GM12875 (cell line): ENCODE results near the gene HOTAIR.

Source experiments
- H3K4me3 ChIP-seq: one replicate; pipeline ENCODE4 v1.5.1; 2011; ENCODE audit warnings: low read depth, low read length, control low read depth
- TF ChIP-seq, protein P1 (sequence below): IDR thresholded peaks from 2 replicates; pipeline ENCODE4 v1.5.1; 2011; ENCODE audit warnings: low read depth, mild to moderate bottlenecking, control low read depth, inconsistent platforms, low read length, moderate library complexity, borderline replicate concordance; ENCODE audit not compliant: insufficient read depth

Gene HOTAIR

GRCh38 chr12:53973236-53974042, 1.3 kb downstream of the HOTAIR start:
- H3K4me3 ChIP-seq = peak overlapping the region; percentile 23
- TF ChIP-seq, protein P1, sequence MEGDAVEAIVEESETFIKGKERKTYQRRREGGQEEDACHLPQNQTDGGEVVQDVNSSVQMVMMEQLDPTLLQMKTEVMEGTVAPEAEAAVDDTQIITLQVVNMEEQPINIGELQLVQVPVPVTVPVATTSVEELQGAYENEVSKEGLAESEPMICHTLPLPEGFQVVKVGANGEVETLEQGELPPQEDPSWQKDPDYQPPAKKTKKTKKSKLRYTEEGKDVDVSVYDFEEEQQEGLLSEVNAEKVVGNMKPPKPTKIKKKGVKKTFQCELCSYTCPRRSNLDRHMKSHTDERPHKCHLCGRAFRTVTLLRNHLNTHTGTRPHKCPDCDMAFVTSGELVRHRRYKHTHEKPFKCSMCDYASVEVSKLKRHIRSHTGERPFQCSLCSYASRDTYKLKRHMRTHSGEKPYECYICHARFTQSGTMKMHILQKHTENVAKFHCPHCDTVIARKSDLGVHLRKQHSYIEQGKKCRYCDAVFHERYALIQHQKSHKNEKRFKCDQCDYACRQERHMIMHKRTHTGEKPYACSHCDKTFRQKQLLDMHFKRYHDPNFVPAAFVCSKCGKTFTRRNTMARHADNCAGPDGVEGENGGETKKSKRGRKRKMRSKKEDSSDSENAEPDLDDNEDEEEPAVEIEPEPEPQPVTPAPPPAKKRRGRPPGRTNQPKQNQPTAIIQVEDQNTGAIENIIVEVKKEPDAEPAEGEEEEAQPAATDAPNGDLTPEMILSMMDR = no peak

DNA sequence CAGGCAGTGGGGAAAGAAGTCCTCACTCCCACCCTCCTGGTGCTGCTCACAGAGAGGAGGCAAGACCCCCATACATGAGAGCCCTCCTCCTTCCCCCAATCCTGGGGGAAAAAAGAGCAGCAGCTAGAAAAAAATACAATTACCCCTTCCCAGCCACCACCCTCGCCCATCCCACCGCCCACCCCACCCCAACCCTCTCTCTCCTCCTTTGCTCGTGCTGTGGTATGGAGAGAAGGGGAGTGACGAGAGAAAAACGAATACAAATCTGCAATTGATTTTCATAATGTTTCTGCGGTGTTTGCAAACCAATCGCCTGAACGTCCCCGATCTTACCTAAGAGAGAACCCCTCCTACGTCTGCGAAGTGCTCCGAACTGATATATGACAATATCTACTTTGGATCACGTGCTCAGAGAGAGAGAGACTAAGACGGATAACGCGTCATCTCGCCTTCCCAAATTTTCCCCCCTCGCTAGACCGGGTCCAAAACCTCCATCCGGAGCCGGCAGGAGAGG, 2.0 kb downstream of the HOTAIR start, which contains the start of gene HOXC11:
TSS of gene HOXC11 (plus strand) at position 405 of the 514 bp plus-strand sequence. CDS start 116 bp downstream, outside the sequence.
- peak within 1 kb of the TSS; percentile 23 for H3K4me3 ChIP-seq
- TF ChIP-seq, protein P1 = no peak

DNA sequence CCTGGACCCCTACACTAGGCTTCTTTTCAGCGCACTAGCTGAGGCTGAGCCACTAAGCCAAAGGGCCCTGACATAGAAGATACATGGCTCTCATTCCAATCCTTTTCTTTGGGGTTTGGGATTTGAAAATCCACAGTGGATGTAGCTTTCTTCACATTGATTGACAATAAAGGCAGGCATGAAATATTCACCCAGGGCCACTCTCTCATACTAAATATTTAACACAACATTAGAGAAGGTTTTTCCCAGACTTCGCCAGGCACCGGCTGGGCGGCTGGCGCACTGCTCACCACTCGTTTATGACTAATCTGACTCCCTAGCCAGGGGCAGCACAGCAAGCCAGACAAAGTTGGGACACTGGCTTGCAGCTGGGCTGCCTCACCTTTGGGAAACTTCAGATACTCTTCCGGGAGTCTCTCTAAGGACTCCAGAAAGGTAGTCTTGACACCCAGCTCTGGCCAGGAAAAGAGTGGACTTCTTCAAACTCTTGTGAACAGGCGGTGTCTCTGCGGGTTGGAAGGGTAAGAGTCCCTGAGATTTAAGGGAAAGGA, 2.5 kb downstream of the HOTAIR start:
- TF ChIP-seq, protein P1 = no peak
- H3K4me3 ChIP-seq = no peak overlapping the region

DNA sequence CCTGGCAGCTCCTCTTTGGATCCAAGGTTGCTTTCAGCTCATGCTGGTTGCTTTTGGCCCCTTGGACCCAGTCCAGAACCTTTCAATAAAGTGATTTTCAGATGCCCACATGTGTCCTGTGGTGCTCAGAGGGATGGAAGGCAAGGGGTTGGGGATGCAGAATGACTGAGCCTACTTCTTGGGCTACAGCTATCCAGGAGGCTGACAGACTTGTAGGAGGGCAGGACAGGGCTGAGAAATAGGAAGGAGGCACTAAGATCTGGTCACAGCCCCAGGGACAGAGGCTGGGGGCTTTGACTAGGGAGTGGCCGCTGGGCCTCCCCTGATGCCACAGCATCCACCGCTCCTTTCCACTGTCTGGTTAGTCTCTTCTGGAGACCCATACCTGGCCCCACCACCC, 3.1 kb downstream of the HOTAIR start:
- TF ChIP-seq, protein P1 = no peak
- no peak overlapping the region for H3K4me3 ChIP-seq

DNA sequence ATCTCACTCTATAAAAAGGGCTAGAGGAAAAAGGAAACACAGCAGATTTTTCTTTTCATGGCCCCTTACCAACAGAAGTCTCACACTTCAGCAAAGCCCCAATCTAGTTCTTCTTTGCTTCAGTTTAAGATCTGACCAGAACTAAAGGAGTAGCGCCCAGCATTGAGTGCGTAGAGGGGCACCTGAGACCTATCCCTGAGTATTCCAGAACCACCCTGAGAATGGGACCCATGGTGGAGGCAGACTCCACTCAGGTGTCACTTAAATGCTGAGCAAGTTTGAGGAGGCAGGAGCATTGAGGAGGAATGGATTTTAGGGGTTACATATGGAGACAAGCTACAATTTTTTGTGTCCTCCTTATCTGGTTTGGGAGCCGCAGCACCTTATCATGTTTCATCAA, 3.6 kb downstream of the HOTAIR start:
- TF ChIP-seq, protein P1 = no peak
- H3K4me3 ChIP-seq = no peak overlapping the region

DNA sequence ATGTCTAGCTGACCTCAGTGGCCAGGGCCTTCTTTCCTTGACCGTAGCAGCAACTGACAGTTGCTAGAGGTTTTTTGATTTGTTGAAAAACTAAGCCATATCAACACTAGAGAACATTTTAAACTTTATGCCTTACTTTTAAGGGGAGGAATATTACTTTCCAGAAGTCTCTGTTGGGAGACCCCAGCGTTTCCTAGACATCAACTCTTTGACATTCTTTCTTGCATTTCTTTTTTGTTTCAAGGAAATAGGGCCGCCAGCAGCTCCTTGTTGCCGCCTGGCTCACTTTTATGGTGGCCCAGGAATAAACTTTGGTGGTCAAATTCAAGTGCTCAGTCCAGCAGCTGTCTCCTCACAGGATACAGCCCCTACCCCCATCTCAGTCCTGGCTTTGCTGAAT, 4.3 kb downstream of the HOTAIR start:
- TF ChIP-seq, protein P1 = no peak
- no peak overlapping the region for H3K4me3 ChIP-seq
